Raji (cell line): ENCODE data around the gene NTN3.

Experiments
- POLR2A ChIP-seq: IDR thresholded peaks from 2 replicates; pipeline ENCODE4 v1.6.1; 2011; ENCODE audit warnings: low read depth, low read length, control low read depth; ENCODE audit not compliant: insufficient read depth

NTN3 gene

GRCh38 chr16:2457946-2458345 is 13.2 kb upstream of the NTN3 start:
- no peak for TF ChIP-seq POLR2A

DNA sequence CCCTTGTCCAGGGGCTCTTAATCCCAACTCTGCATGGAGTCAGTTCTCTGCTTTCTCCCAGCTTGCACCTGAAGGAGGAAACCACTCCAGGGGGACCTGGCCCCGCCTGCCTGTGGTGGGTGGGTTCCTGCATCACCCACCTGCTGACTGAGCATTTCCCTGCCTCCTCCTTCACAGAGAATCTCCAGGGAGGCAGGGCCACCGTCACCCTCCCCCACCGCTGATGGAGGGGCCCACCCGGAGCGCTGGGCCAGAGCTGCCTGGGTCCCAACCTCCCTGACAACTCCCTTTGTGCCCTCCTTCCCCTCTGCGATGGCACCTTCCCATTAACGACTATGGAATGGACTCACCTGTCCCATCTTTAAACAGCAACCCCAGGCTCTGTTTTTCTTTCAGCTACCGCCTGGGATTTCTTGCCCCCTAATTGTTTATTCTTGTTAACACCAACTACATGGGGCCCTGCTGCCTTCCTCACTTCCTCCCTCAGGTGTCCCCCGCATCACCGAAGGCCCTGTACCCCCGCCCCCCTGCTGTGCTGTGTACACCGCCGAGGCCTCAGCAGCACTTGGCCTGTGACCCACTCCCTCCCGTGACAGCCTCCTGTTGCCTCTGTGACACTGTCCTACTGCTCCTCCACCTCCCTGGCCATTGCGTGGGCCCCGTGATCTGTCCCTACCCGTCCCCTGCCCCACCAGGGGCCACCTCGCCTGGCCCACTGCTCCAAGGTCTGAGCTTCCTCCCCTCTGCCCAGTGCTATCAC is 12.0 kb upstream of the NTN3 start:
- no peak for TF ChIP-seq POLR2A

DNA sequence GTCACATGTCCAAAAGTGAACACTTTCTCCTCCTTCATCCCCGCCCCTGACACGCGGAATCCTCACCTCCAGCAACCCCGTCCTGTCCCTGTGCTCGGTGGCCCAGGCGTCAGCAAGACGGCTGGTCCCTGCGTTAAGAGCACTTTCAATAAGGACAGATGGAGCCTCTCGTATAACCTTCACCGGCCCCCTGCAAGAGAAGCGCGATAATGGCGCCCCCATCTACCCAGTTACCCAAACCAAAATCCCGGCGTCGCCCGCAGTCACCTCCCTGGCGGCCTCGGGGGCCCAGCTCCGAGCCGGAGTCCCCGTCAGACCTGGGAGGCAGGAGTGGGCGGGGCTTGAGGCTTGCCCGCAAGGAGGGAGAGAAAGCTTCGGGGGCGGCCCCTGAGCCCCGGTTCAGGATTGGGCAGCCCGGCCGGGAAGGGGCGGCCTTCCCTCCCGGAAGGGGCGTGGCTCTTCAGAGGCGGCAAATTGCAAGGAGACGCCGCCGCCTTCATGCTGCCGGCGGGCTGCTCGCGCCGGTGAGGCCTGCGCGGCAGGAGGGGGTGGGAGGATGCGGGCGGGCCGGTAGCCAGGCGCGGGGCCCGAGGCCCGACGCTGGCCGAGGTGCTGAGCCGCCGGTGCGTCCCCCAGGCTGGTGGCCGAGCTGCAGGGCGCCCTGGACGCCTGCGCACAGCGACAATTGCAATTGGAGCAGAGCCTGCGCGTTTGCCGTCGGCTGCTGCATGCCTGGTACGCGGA is 11.3 kb upstream of the NTN3 start, which contains the start of gene TEDC2:
Gene TEDC2 (plus strand): TSS at position 463 of the 744 bp plus-strand sequence. CDS start 36 bp downstream, at position 499.
- TF ChIP-seq POLR2A, result peak; percentile 70

DNA sequence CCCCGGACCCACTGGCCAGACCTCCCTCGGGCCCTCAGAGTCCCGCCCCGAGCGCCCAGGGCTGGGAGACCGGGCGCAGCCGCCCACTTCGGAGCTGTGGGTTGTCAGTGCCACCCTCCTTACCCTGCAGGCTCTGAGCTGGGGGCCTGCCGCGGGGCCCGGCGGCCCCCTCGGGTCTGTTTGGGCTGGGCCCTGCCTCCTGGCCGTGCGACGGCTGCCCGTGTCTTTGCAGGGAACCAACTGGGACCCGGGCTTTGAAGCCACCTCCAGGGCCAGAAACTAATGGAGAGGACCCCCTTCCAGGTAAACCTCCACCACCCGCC is 10.7 kb upstream of the NTN3 start:
- no peak for TF ChIP-seq POLR2A

- TF ChIP-seq POLR2A, result no peak
These were observed 10.2 kb upstream of the NTN3 start for GRCh38 chr16:2460916-2461315.

DNA sequence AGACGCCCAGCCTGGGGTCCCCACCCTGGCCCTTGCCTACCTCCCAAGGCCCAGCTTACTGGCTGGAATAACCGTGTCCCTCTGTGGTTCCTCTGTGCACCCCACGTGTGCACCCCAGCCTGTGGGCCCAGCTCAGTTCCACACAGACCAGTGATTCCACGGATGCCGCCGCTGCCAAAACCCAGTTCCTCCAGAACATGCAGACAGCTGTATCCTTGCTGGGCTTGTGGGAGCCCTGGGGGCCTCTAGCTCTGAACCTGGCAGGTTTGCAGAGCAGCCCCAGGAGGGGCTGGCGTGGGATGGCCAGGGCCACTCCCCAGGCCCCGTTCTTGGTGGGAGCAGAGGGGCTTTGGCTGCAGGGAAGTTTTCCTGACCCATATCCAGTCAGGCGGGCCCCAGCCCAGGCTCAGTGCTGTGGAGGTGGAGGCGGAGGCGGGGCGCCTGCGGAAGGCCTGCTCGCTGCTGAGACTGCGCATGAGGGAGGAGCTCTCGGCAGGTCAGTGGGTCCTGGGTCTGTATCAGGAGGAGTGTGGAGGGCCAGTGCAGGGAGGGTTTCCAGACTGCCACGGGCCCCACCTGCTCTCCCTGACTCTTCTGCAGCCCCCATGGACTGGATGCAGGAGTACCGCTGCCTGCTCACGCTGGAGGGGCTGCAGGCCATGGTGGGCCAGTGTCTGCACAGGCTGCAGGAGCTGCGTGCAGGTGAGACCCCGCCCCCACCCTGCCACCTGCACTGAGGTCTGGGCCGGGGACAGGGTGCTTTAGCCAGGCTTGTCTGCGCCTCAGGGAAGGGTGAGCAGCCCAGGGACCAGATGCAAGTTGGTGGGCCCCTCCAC is 8.8 kb upstream of the NTN3 start:
- TF ChIP-seq POLR2A, result 0 out of 2 replicates have a peak, but pooled peaks have one; percentile 17

- peak; percentile 23; the same call in 1 of the 2 replicates for TF ChIP-seq POLR2A
These were observed 6.8 kb upstream of the NTN3 start for GRCh38 chr16:2464333-2464732.

DNA sequence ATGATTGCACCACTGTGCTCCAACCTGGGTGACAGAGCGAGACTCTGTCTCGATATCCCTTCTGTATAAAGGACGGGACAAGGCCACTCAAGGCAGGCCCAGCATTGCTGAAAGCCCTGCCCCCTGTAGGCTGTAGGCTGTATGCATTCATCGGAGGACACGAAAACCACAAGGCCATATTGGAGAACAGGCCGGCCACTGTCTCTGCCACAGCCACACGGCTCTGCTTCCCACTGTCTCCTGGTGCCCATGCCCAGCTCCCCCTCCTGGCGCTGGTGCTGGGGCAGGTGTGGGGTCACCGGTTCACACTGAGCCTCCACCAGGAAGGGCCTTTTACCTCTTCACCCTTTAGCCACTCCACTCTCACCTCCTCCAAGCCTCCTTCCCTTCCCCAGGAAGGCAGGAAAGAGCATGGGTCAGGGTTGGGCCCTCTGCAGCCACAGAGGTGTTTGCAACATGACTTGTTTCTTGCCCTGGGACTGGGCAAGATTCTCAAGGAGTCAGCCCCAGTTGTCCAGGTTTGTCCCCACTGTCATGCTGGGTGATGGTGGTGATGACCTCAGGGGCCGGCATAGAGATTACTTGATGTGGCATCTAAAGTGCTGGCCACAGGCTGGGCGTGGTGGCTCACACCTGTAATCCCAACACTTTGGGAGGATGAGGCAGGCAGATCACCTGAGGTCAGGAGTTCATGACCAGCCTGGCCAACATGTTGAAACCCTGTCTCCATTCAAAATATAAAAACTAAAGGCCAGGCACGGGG is 5.3 kb upstream of the NTN3 start:
- TF ChIP-seq POLR2A, result no peak; the same call in 1 of the 2 replicates

- peak; percentile 35; the same call in 1 of the 2 replicates for TF ChIP-seq POLR2A
These were observed 4.2 kb upstream of the NTN3 start for GRCh38 chr16:2466667-2467527.

DNA sequence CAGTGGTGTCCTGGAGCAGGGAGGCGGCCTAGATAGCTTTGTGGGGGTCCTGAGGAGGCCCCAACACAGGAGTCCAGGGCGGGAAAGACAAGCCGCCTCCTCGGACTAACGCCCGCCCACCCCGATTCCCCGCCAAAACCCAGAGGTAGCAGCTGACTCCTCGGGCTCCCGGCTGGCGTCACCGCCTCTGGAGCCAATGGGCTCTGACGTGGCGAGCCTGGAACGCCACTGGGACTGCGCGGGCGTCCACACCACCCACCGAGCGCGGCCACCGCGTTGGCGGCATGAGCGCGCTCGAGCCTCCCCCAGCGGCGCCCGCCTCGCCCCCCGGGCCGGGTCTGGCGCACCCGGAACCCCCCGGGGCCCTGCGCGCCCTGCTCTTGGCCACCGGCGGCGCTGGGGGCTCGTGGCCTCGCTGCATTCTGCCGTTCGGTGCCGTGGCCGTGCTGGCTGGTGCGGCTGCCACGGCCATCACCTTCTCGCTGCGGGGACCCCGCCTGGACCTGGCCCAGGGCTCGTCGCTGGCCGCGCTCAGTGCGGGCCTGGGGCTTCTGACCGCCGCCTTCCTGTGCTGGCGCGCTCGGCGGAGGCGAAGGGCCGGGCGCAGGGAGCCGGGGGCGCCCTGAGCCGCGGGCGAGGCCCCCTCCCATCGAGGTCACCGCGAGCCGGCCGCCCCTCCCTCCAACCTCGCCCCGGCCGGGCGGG is 3.4 kb upstream of the NTN3 start:
- TF ChIP-seq POLR2A, result no peak; the same call in 1 of the 2 replicates

DNA sequence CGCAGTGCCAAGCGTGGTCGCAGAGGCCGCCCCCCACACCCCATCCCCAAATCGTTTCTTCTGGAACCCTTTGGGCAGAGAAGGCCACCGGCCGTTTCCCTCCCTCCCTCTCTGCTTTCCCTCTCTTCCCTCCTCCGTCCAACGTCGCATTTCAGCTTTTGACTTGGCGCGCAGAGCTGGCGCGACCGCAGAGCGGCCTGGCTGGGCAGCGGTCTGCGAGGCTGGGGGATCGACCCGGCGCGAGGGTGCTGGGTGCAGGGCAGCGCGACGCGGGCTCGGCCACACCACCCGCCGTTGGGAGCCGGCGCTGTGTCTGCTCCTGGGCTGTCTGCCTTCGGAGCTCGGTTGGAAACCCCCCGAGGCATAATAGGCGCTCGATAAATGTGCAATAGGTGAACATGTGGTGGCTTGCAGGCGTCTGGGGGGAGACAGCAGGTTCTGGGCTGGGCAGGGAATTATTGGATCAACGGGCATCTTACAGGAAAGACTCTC is 2.8 kb upstream of the NTN3 start:
- TF ChIP-seq POLR2A, result no peak

GRCh38 chr16:2468725-2469398 is 2.2 kb upstream of the NTN3 start:
- TF ChIP-seq POLR2A, result peak; percentile 66
